Measurements from ENCODE around the gene CFAP58.

DNA sequence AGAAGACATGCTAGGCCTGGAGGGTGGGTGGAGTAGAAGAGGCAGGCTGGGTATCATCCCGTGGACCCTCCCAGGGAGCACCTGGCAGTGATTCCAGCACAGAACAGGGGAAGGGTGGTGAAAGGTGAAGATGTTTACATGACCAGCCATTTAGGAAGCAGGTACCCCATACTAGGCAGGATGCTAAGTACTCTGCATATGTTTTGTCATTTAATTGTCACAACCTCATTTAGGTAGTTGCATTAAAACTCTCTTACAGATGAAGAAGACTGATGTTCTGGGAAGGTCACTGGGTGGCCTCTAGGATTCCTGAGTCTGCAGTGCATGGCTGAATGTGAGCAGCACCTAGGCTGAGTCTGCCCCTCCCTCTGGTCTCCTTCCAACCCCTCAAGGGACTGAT, 30.5 kb upstream of the CFAP58 start:
- TF ChIP-seq, protein P1, sequence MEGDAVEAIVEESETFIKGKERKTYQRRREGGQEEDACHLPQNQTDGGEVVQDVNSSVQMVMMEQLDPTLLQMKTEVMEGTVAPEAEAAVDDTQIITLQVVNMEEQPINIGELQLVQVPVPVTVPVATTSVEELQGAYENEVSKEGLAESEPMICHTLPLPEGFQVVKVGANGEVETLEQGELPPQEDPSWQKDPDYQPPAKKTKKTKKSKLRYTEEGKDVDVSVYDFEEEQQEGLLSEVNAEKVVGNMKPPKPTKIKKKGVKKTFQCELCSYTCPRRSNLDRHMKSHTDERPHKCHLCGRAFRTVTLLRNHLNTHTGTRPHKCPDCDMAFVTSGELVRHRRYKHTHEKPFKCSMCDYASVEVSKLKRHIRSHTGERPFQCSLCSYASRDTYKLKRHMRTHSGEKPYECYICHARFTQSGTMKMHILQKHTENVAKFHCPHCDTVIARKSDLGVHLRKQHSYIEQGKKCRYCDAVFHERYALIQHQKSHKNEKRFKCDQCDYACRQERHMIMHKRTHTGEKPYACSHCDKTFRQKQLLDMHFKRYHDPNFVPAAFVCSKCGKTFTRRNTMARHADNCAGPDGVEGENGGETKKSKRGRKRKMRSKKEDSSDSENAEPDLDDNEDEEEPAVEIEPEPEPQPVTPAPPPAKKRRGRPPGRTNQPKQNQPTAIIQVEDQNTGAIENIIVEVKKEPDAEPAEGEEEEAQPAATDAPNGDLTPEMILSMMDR (conservative IDR thresholded peaks at IDR 0.05 in 1 of 2, IDR thresholded peaks at IDR 0.05 in 1 of 2; ENCODE audit: extremely low read depth in 1 of 2, insufficient read depth in 1 of 2, low read depth in 1 of 2, low read length in 2 of 2) = no peak
- no peak for TF ChIP-seq EZH2 (IDR thresholded peaks at IDR 0.05; ENCODE audit: borderline replicate concordance, low read length)

All from mammary epithelial cell (primary cell).